GM23338 (cell line): ENCODE results near the gene UPP2.

ENCODE experiments used
- CREB1 ChIP-seq: fragments of 250-450 bp; sonication (Bioruptor Pico); IDR thresholded peaks from 2 replicates; pipeline ENCODE4 v1.5.0; 2020; ENCODE audit warnings: low read depth, mild to moderate bottlenecking, moderate library complexity
- CTCF ChIP-seq, 2 experiments: fragments of 200-600 bp in 1 of 2; sonication (generic) in 1 of 2; conservative IDR thresholded peaks; 2 replicates each; pipeline versions ENCODE4 v1.5.1 to v1.6.1; 2016 to 2017; ENCODE audit warnings: antibody characterized with exemption in 2 of 2, low read depth in 2 of 2, mild to moderate bottlenecking in 2 of 2, moderate library complexity in 1 of 2
- ETS1 ChIP-seq: IDR thresholded peaks from 2 replicates; pipeline ENCODE4 v1.6.1; 2016; ENCODE audit warnings: antibody characterized with exemption
- EZH2 ChIP-seq: fragments of 200-600 bp; sonication (generic); IDR thresholded peaks from one replicate; pipeline ENCODE4 v1.8.0; 2017; ENCODE audit warnings: antibody characterized with exemption, mild to moderate bottlenecking, low read depth; ENCODE audit not compliant: unreplicated experiment
- EZH2phosphoT487 ChIP-seq: fragments of 200-600 bp; sonication (generic); IDR thresholded peaks from one replicate; pipeline ENCODE4 v1.8.1; 2018; ENCODE audit warnings: antibody characterized with exemption; ENCODE audit not compliant: unreplicated experiment
- JUNB ChIP-seq: IDR thresholded peaks from one replicate; pipeline ENCODE4 v1.6.1; 2016; ENCODE audit warnings: antibody characterized with exemption; ENCODE audit not compliant: unreplicated experiment
- POLR2AphosphoS5 ChIP-seq: IDR thresholded peaks from 2 replicates; pipeline ENCODE4 v1.6.1; 2016; ENCODE audit warnings: antibody characterized with exemption, low read depth
- REST ChIP-seq: IDR thresholded peaks from one replicate; pipeline ENCODE4 v1.6.1; 2018; ENCODE audit warnings: antibody characterized with exemption; ENCODE audit not compliant: unreplicated experiment
- ZNF331 ChIP-seq: fragments of 250-450 bp; sonication (Bioruptor Pico); IDR thresholded peaks from 2 replicates; pipeline ENCODE4 v1.5.0; 2020; ENCODE audit warnings: low read depth, mild to moderate bottlenecking, moderate library complexity
- ZNF462 ChIP-seq: fragments of 250-450 bp; sonication (Bioruptor Pico); IDR thresholded peaks from 2 replicates; pipeline ENCODE4 v1.5.0; 2020; ENCODE audit warnings: mild to moderate bottlenecking, moderate library complexity

- TF ChIP-seq EZH2 (no peak), CTCF (conservative IDR thresholded peaks at IDR 0.05; ENCODE audit: low read depth in 2 of 2) (no peak), POLR2AphosphoS5 (no peak), CREB1 (CRISPR knock-in tag) (no peak), ZNF331 (CRISPR knock-in tag) (no peak), REST (no peak), EZH2phosphoT487 (no peak), ZNF462 (no peak), ETS1 (no peak), JUNB (no peak)
Observed at GRCh38 chr2:158184556-158185343, 83.1 kb downstream of the UPP2 start.
